K562 (cell line): ENCODE data around the gene ABCG5. TPM values are rescaled to one million over a fixed set of nuclear protein-coding genes. Genes with fewer than 3 reads are reported as not detected.

Experiments
- CREM ChIP-seq: IDR thresholded peaks from 2 replicates; pipeline ENCODE4 v1.6.1; 2014; ENCODE audit warnings: antibody characterized with exemption, low read depth
- JUND ChIP-seq, 2 experiments: IDR thresholded peaks; 2 replicates in 1 of 2; 3 replicates in 1 of 2; pipeline ENCODE4 v1.6.1; 2011; ENCODE audit warnings: borderline replicate concordance in 2 of 2, low read depth in 2 of 2, low read length in 2 of 2, improper control_type of control experiment in 1 of 2, missing biosample characterization in 1 of 2, missing genetic modification characterization in 1 of 2, missing genetic modification reagents in 1 of 2
- NFE2 ChIP-seq: IDR thresholded peaks from 2 replicates; pipeline ENCODE4 v1.6.1; 2014; ENCODE audit warnings: antibody characterized with exemption, low read depth
- REST ChIP-seq, 2 experiments: fragments of 450-650 bp; formaldehyde crosslinking in 1 of 2; IDR thresholded peaks; 2 replicates each; pipeline versions ENCODE4 v1.4.0 to v1.6.1; 2014 to 2020; ENCODE audit warnings: mild to moderate bottlenecking in 2 of 2, borderline replicate concordance in 1 of 2, low read depth in 1 of 2
- TFAP4 ChIP-seq: sonication (generic); formaldehyde crosslinking; IDR thresholded peaks from 2 replicates; pipeline ENCODE4 v1.8.0; 2022; ENCODE audit warnings: missing genetic modification reagents, mild to moderate bottlenecking, moderate library complexity, borderline replicate concordance
- ZNF778 ChIP-seq: fragments of 450-650 bp; formaldehyde crosslinking; IDR thresholded peaks from 2 replicates; pipeline ENCODE4 v1.4.0; 2020; ENCODE audit warnings: mild to moderate bottlenecking, moderate library complexity
- polyA plus RNA-seq, 8 experiments: library from polyadenylated mRNA; depleted of rRNA in 4 of 8; stranded (reverse) in 5 of 8; unstranded in 3 of 8; fragments of >200 nt; fragmentation: Nextera tagmentation in 2 of 8; fragmentation: Illumina TruSeq in 1 of 8; extraction: Ambion mirVana in 2 of 8; extraction: Trizol in 1 of 8; gene quantifications; 2 replicates each; pipeline versions ENCODE4 v1.2.1 to v1.2.3, GENCODE V29; 2011 to 2014; ENCODE audit warnings: inconsistent platforms in 1 of 8, missing spikeins in 1 of 8
- total RNA-seq, 7 experiments: library from RNA; depleted of rRNA in 6 of 7; stranded (reverse); fragments of >200 nt in 6 of 7; fragmentation: Illumina TruSeq in 2 of 7; extraction: Trizol in 2 of 7; gene quantifications; 2 replicates each; pipeline versions ENCODE4 v1.2.1 to v1.2.3, GENCODE V29; 2011 to 2021; ENCODE audit warnings: low replicate concordance in 1 of 7

Gene ABCG5
- total and polyA plus RNA-seq, 9 of the 15 experiments (the other 6 are each of a cell fraction or from before 2014, with no cell fraction given) = 0.01 TPM; not detected in 7

GRCh38 chr2:43877782-43878464 is 39.3 kb upstream of the ABCG5 start (continued):
- peak; percentile 67; the same call in 1 of the 2 replicates for TF ChIP-seq REST (IDR thresholded peaks at IDR 0.05; ENCODE audit: borderline replicate concordance)
- TF ChIP-seq REST (CRISPR knock-in tag; IDR thresholded peaks at IDR 0.05; ENCODE audit: low read depth) = no peak
- peak; percentile 62; the same call in 1 of the 2 replicates for TF ChIP-seq NFE2
- peak; percentile 30; the same call in 1 of the 2 replicates for TF ChIP-seq JUND (IDR thresholded peaks at IDR 0.05; ENCODE audit: borderline replicate concordance, low read depth, low read length)
- TF ChIP-seq JUND (tag; IDR thresholded peaks at IDR 0.05; ENCODE audit: borderline replicate concordance, low read depth, low read length) = no peak
- 0 out of 2 replicates have a peak, but pooled peaks have one; percentile 11 for TF ChIP-seq CREM
- peak; percentile 22; the same call in 1 of the 2 replicates for TF ChIP-seq TFAP4
- TF ChIP-seq ZNF778 (CRISPR knock-in tag) = no peak
- TF ChIP-seq, all 486 proteins: peak for 21
